Right ventricle myocardium inferior (tissue), 1 donor: ENCODE measurements around the gene AIFM3. TPM values are rescaled to one million over a fixed set of nuclear protein-coding genes. Genes with fewer than 3 reads are reported as not detected.

Experiments used
- ATAC-seq: fragments of 200-7000 bp; cut with Tn5 transposase; one replicate; pipeline ENCODE4 v1.9.1; 2020; ENCODE audit warnings: mild to moderate bottlenecking, moderate library complexity
- DNase-seq: peaks from one replicate; pipeline ENCODE4 v3.0.0; 2021; ENCODE audit errors: missing footprints
- intact Hi-C: fragments of 100-400 bp; cut with DNase I; formaldehyde crosslinking; loops from one replicate; pipeline ENCODE4 v1.11.0; 2022
- total RNA-seq: library from RNA; stranded (reverse); fragmentation: NEBNext Ultra II Directional; extraction: Animal tissue kit (Norgen Biotek cat#: 25700); gene quantifications from one replicate; pipeline ENCODE4 v1.2.1, GENCODE V29; 2021
- donor health status: DM: no; HTN: yes; CAD: no; lungs with severe emphysema.

The AIFM3 gene
- total RNA-seq, 1 donor from 2014 or later: 0.65 TPM

GRCh38 chr22:21029486-21030025, 62.5 kb downstream of the AIFM3 start:
- DNase-seq (no peak), ATAC-seq (no peak)
- intact Hi-C loops: no loop called here

DNA sequence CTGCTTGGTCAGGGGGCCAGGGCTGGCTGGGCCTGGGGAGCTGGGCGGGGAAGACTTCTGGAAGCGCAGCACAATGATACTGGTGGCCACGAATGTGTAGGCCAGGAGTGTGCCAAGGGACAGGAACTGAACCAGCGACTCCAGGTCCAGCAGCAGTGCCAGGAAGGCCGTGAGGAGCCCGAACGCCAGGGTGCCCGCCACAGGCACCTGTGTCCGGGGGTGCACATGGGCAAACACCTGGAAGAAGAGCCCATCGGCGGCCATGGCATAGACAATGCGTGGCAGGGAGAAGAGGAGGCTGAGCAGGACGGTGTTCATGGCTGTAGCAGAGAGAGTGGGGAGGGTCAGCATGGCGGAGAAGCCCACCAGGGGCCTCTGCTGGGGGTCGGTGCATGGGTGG, 63.0 kb downstream of the AIFM3 start:
- intact Hi-C loops: no loop called here

More for the DNA sequence above, 63.0 kb downstream of the AIFM3 start:
- no peak for ATAC-seq
- DNase-seq: no peak

Other genes starting within 250 kb of the AIFM3 start
- gene SERPIND1, start 193.1 kb upstream of the AIFM3 start, total RNA-seq: not detected
- gene PI4KA, start 108.4 kb upstream of the AIFM3 start, total RNA-seq: 46.0 TPM
- gene SNAP29, start 108.2 kb upstream of the AIFM3 start, total RNA-seq: 22.8 TPM
- gene CRKL, start 49.8 kb upstream of the AIFM3 start, total RNA-seq: 52.6 TPM
- gene LZTR1, start 15.0 kb downstream of the AIFM3 start, total RNA-seq: 24.3 TPM
- gene THAP7, start 34.9 kb downstream of the AIFM3 start, total RNA-seq: 17.0 TPM
- 2.8 TPM for gene P2RX6, start 47.9 kb downstream of the AIFM3 start, total RNA-seq
- gene SLC7A4, start 65.3 kb downstream of the AIFM3 start, total RNA-seq: 0.51 TPM
- gene LRRC74B, start 78.7 kb downstream of the AIFM3 start, total RNA-seq: not detected